ENCODE data around the gene PSMB2. TPM values are rescaled to one million over a fixed set of nuclear protein-coding genes. Genes with fewer than 3 reads are reported as not detected.
A peak's percentile ranks its signal among the peaks of the same experiment; 100 is the strongest.
"Not testable (repeated sequence)": the region's sequence is repeated elsewhere in the genome, so short reads cannot be mapped to it uniquely, and the experiment has no call there.

The PSMB2 gene
- total RNA-seq = 10 to 100 TPM; 53.7 to 61.4 TPM

GRCh38 chr1:35641233-35641866 is at the start of gene PSMB2:
Gene PSMB2, minus strand, starts transcription at chr1:35641526. Its CDS starts 94 bp downstream, at chr1:35641432.
- peaks cover 6 to 9% of the 10 kb centered on the region in 2 donors for H3K36me3 Mint-ChIP-seq (ENCODE audit: insufficient read depth in 2 of 2)
- H3K4me3 Mint-ChIP-seq = peak within 1 kb of the TSS; percentile 99 to 100
- DNase-seq (peak; percentile 96), ATAC-seq (replicated peaks in 1 of 2) (peak; percentile 97)
- H3K27ac Mint-ChIP-seq = peak within 1 kb of the TSS; percentile 99
- peaks cover 52% of the 10 kb centered on the region for H3K4me1 Mint-ChIP-seq (ENCODE audit: low read depth)
- H3K9me3 Mint-ChIP-seq = no peaks in the 10 kb centered on the region
- H3K27me3 Mint-ChIP-seq (ENCODE audit: low read depth) = peaks cover 25% of the 10 kb centered on the region

- no peak for DNase-seq
- no peak for ATAC-seq (replicated peaks in 1 of 2)
- no peak overlapping the region for H3K4me3 Mint-ChIP-seq
- H3K27ac Mint-ChIP-seq = no peak overlapping the region
- no peaks in the 10 kb centered on the region for H3K36me3 Mint-ChIP-seq (ENCODE audit: insufficient read depth in 2 of 2)
- H3K4me1 Mint-ChIP-seq (ENCODE audit: low read depth) = no peaks in the 10 kb centered on the region
- no peaks in the 10 kb centered on the region for H3K9me3 Mint-ChIP-seq
- peaks cover 18% of the 10 kb centered on the region for H3K27me3 Mint-ChIP-seq (ENCODE audit: low read depth)
Observed at GRCh38 chr1:35691080-35691479, 49.8 kb upstream of the PSMB2 start.

DNA sequence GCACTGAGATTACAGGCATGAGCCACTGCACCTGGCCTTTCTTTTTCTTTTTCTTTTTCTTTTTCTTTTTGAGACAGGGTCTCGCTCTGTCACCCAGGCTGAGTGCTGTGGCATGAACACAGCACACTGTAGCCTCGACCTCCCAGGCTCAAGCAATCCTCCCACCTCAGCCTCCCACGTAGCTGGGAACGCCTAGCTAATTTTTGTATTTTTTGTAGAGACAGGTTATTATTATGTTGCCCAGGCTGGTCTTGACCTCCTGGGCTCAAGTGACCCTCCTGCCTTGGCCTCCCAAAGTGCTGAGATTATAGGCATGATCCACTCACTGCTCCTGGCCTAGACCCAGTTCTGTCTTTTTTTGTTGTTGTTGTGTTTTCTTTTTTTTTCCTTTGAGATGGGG is 48.8 kb upstream of the PSMB2 start:
- not testable (repeated sequence) for ATAC-seq (replicated peaks in 1 of 2); DNase-seq; H3K27ac Mint-ChIP-seq; H3K36me3 Mint-ChIP-seq (ENCODE audit: insufficient read depth in 2 of 2); H3K4me1 Mint-ChIP-seq (ENCODE audit: low read depth); H3K9me3 Mint-ChIP-seq; H3K4me3 Mint-ChIP-seq
- H3K27me3 Mint-ChIP-seq (ENCODE audit: low read depth) = peaks cover 13% of the 10 kb centered on the region

GRCh38 chr1:35688161-35688560 is 46.8 kb upstream of the PSMB2 start:
- Mint-ChIP-seq H3K36me3 (ENCODE audit: insufficient read depth in 2 of 2) (no peaks in the 10 kb centered on the region), H3K9me3 (no peaks in the 10 kb centered on the region), H3K4me1 (ENCODE audit: low read depth) (no peaks in the 10 kb centered on the region), H3K27ac (no peak overlapping the region), H3K4me3 (no peak overlapping the region), H3K27me3 (ENCODE audit: low read depth) (peaks cover 31% of the 10 kb centered on the region)
- DNase-seq = no peak
- no peak for ATAC-seq (replicated peaks in 1 of 2)

- ATAC-seq (replicated peaks in 1 of 2) (no peak), DNase-seq (no peak)
- no peaks in the 10 kb centered on the region for H3K9me3 Mint-ChIP-seq
Observed at GRCh38 chr1:35683012-35683411, 41.7 kb upstream of the PSMB2 start.

DNA sequence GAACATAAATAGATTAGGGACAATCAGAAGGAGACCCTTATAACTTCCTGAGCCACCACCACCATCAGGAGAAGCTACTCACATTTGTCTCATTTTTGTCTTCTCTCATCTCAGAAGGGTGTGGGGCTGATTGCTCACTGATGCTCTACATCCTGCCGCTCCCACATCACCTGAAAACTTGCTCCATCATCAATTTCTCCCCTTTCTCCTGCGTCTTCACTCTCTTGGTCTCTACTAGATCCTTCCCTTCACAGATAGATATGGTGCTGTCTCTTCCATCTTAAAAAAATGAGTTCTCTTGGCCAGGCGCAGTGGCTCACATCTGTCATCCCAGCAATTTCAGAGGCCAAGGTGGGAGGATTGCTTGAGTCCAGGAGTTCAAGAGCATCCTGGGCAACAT is 38.9 kb upstream of the PSMB2 start:
- no peaks in the 10 kb centered on the region for H3K9me3 Mint-ChIP-seq
- no peak overlapping the region for H3K4me3 Mint-ChIP-seq
- no peaks in the 10 kb centered on the region for H3K4me1 Mint-ChIP-seq (ENCODE audit: low read depth)
- ATAC-seq (replicated peaks in 1 of 2) (no peak), DNase-seq (no peak)
- H3K27me3 Mint-ChIP-seq (ENCODE audit: low read depth) = peaks cover 32% of the 10 kb centered on the region
- H3K27ac Mint-ChIP-seq = no peak overlapping the region
- no peaks in the 10 kb centered on the region for H3K36me3 Mint-ChIP-seq (ENCODE audit: insufficient read depth in 2 of 2)

More at GRCh38 chr1:35683012-35683411, 41.7 kb upstream of the PSMB2 start:
- Mint-ChIP-seq H3K27ac (no peak overlapping the region), H3K4me1 (ENCODE audit: low read depth) (no peaks in the 10 kb centered on the region), H3K27me3 (ENCODE audit: low read depth) (peaks cover 28% of the 10 kb centered on the region), H3K36me3 (ENCODE audit: insufficient read depth in 2 of 2) (no peaks in the 10 kb centered on the region), H3K4me3 (no peak overlapping the region)

GRCh38 chr1:35675773-35676172 is 34.4 kb upstream of the PSMB2 start:
- H3K9me3 Mint-ChIP-seq = no peaks in the 10 kb centered on the region
- DNase-seq (no peak), ATAC-seq (replicated peaks in 1 of 2) (no peak)

DNA sequence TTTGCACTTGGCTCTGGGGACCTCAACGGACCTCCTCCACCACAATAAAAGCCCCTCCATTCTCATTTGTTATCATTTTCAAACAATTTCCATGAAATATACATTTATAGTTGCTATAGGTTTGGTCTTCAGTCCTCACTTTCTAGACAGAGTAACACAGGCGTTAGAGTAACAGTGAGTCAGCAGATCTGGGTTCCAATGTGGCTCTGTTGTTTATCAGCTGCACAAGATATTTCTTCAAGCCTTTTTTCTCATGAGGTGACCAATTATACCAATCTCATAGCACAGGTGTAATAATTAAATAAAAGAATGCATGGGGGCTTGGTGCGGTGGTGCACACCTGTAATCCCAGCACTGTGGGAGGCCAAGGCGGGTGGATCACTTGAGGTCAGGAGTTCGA is 32.8 kb upstream of the PSMB2 start:
- Mint-ChIP-seq H3K27ac (no peak overlapping the region), H3K27me3 (ENCODE audit: low read depth) (peaks cover 6% of the 10 kb centered on the region), H3K4me3 (no peak overlapping the region), H3K36me3 (ENCODE audit: insufficient read depth in 2 of 2) (no peaks in the 10 kb centered on the region), H3K4me1 (ENCODE audit: low read depth) (no peaks in the 10 kb centered on the region), H3K9me3 (no peaks in the 10 kb centered on the region)
- no peak for DNase-seq
- ATAC-seq (replicated peaks in 1 of 2) = no peak

More at GRCh38 chr1:35675773-35676172, 34.4 kb upstream of the PSMB2 start:
- Mint-ChIP-seq H3K27ac (no peak overlapping the region), H3K36me3 (ENCODE audit: insufficient read depth in 2 of 2) (no peaks in the 10 kb centered on the region), H3K4me1 (ENCODE audit: low read depth) (no peaks in the 10 kb centered on the region), H3K27me3 (ENCODE audit: low read depth) (peaks cover 7% of the 10 kb centered on the region), H3K4me3 (no peak overlapping the region)

DNA sequence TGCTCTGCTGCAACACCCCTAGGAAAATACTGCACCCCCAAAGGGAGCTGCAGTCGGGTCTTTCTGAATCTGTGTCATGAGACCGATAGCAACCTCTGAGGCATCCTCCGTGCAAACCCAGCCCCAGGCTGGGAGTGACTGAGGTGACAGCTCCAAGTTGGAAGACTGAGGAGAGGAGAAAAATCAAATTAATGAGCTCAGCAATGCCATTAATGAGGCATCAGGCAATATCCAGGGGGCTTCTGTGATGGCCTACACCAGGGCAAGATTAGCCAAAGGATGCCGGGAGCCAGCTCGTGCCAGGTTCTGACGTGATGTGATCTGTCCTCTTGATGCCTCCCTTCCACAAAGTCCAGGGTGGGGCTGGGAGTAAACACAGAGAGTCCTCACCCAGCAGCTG is 30.8 kb upstream of the PSMB2 start:
- Mint-ChIP-seq H3K9me3 (no peaks in the 10 kb centered on the region), H3K27ac (no peak overlapping the region), H3K4me3 (no peak overlapping the region), H3K4me1 (ENCODE audit: low read depth) (no peaks in the 10 kb centered on the region), H3K36me3 (ENCODE audit: insufficient read depth in 2 of 2) (no peaks in the 10 kb centered on the region), H3K27me3 (ENCODE audit: low read depth) (peaks cover 13% of the 10 kb centered on the region)
- DNase-seq = no peak
- ATAC-seq (replicated peaks in 1 of 2) = no peak

DNA sequence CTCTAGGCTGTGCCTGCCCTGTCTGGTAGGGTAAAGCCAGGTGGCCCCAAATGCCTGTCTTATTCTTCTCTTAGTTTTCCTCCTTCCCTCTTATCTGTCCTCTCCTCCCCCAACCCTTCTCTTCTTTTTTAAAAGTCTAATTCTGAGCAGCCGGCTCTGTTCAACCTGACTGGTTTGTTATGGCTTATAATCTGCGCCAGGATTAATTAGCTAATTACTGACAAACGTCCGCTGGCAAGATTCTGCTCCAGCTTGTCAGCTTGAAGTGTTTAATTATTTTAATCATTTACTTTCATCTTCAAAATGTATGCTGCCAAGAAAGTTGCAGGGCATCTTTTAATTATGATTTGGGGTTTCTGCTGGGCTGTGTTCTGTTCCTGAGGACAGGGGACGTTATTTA is 27.2 kb upstream of the PSMB2 start:
- H3K36me3 Mint-ChIP-seq (ENCODE audit: insufficient read depth in 2 of 2) = no peaks in the 10 kb centered on the region
- no peaks in the 10 kb centered on the region for H3K4me1 Mint-ChIP-seq (ENCODE audit: low read depth)
- no peak overlapping the region for H3K4me3 Mint-ChIP-seq
- H3K27ac Mint-ChIP-seq = no peak overlapping the region
- DNase-seq (no peak), ATAC-seq (replicated peaks in 1 of 2) (no peak)
- peaks cover 20% of the 10 kb centered on the region for H3K27me3 Mint-ChIP-seq (ENCODE audit: low read depth)
- no peaks in the 10 kb centered on the region for H3K9me3 Mint-ChIP-seq

GRCh38 chr1:35666916-35667315 is 25.6 kb upstream of the PSMB2 start:
- Mint-ChIP-seq H3K36me3 (ENCODE audit: insufficient read depth in 2 of 2) (no peaks in the 10 kb centered on the region), H3K27me3 (ENCODE audit: low read depth) (peaks cover 26% of the 10 kb centered on the region), H3K27ac (no peak overlapping the region), H3K4me3 (no peak overlapping the region), H3K9me3 (no peaks in the 10 kb centered on the region), H3K4me1 (ENCODE audit: low read depth) (no peaks in the 10 kb centered on the region)
- DNase-seq (no peak), ATAC-seq (replicated peaks in 1 of 2) (no peak)

- Mint-ChIP-seq H3K36me3 (ENCODE audit: insufficient read depth in 2 of 2) (no peaks in the 10 kb centered on the region), H3K4me1 (ENCODE audit: low read depth) (no peaks in the 10 kb centered on the region), H3K27ac (no peak overlapping the region)
Observed at GRCh38 chr1:35666216-35666615, 24.9 kb upstream of the PSMB2 start.

DNA sequence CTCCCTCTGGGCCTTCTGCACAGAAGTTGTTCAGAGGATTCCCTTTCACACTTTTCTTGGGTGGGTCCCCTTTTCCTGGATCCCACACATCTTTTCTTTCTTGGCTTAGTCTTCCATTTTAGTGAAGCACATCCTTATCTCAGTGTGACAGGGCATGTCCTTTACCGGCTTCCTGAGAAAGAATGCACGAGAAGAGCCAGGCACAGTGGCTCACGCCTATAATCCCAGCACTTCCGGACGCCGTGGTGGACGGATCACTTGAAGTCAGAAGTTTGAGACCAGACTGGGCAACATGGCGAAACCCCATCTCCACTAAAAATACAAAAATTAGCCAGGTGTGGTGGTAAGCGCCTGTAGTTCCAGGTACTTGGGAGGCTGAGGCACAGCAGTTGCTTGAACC is 22.1 kb upstream of the PSMB2 start:
- peaks cover 0 to 3% of the 10 kb centered on the region in 2 donors for H3K9me3 Mint-ChIP-seq
- H3K4me1 Mint-ChIP-seq (ENCODE audit: low read depth) = no peaks in the 10 kb centered on the region
- no peak overlapping the region for H3K4me3 Mint-ChIP-seq
- H3K27ac Mint-ChIP-seq = no peak overlapping the region
- ATAC-seq (replicated peaks in 1 of 2) (no peak), DNase-seq (no peak)
- H3K27me3 Mint-ChIP-seq (ENCODE audit: low read depth) = peaks cover 43% of the 10 kb centered on the region
- H3K36me3 Mint-ChIP-seq (ENCODE audit: insufficient read depth in 2 of 2) = no peaks in the 10 kb centered on the region

More at GRCh38 chr1:35666216-35666615, 24.9 kb upstream of the PSMB2 start:
- DNase-seq = no peak
- Mint-ChIP-seq H3K27me3 (ENCODE audit: low read depth) (peaks cover 30% of the 10 kb centered on the region), H3K4me3 (no peak overlapping the region), H3K9me3 (no peaks in the 10 kb centered on the region)
- ATAC-seq (replicated peaks in 1 of 2) = no peak

DNA sequence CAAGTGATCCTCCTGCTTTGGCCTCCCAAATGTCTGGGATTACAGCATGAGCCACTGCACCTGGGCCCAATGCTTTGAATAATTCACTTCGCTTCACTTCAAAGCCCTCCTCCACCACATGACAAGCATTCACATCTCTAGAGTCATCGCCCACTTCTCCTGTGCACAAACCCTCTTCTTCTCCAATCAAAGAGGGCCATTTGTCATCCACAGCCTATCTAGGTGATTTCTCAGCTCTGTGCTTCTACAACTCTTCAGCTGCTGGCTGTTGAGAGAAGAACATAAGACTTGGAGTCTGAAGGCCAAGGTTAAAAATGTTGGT is 20.1 kb upstream of the PSMB2 start:
- H3K36me3 Mint-ChIP-seq (ENCODE audit: insufficient read depth in 2 of 2) = no peaks in the 10 kb centered on the region
- H3K4me1 Mint-ChIP-seq (ENCODE audit: low read depth) = no peaks in the 10 kb centered on the region
- H3K4me3 Mint-ChIP-seq = no peak overlapping the region
- H3K27me3 Mint-ChIP-seq (ENCODE audit: low read depth) = peaks cover 29% of the 10 kb centered on the region
- DNase-seq (no peak), ATAC-seq (replicated peaks in 1 of 2) (no peak)
- H3K27ac Mint-ChIP-seq = no peak overlapping the region
- H3K9me3 Mint-ChIP-seq = peaks cover 0 to 3% of the 10 kb centered on the region in 2 donors
